Loucy (cell line): Measurements from ENCODE around the gene ASPHD2.

Experiments used
- H2AFZ ChIP-seq: fragments of 200-600 bp; sonication (generic); 2 replicates; pipeline ENCODE4 v1.6.0; 2016; ENCODE audit warnings: antibody characterized with exemption, mild to moderate bottlenecking, low read length, moderate library complexity
- H3F3A ChIP-seq: fragments of 200-600 bp; 2 replicates; pipeline ENCODE4 v1.6.0; 2016; ENCODE audit warnings: antibody characterized with exemption, low read depth, mild to moderate bottlenecking
- H3K27me3 ChIP-seq: fragments of 200-600 bp; sonication (generic); 2 replicates; pipeline ENCODE4 v1.6.1; 2014; ENCODE audit warnings: low read length, mild to moderate bottlenecking; ENCODE audit not compliant: insufficient read depth, poor library complexity, severe bottlenecking
- H3K36me3 ChIP-seq: fragments of 200-600 bp; sonication (generic); 2 replicates; pipeline ENCODE4 v1.6.1; 2016; ENCODE audit warnings: low read length; ENCODE audit not compliant: insufficient read depth
- H3K4me1 ChIP-seq: fragments of 200-600 bp; sonication (generic); 2 replicates; pipeline ENCODE4 v1.5.1; 2014; ENCODE audit warnings: low read length, mild to moderate bottlenecking; ENCODE audit not compliant: insufficient read depth, poor library complexity, severe bottlenecking
- H3K4me2 ChIP-seq: fragments of 200-600 bp; sonication (generic); 2 replicates; pipeline ENCODE4 v1.6.0; 2014; ENCODE audit warnings: antibody characterized with exemption, low read length, low read depth, mild to moderate bottlenecking; ENCODE audit not compliant: poor library complexity, severe bottlenecking
- H3K4me3 ChIP-seq: fragments of 200-600 bp; sonication (generic); 2 replicates; pipeline ENCODE4 v1.5.1; 2014; ENCODE audit warnings: low read length, mild to moderate bottlenecking, mixed read lengths; ENCODE audit not compliant: poor library complexity, severe bottlenecking
- H3K79me2 ChIP-seq: fragments of 200-600 bp; sonication (generic); 2 replicates; pipeline ENCODE4 v1.6.1; 2014; ENCODE audit warnings: low read length; ENCODE audit not compliant: insufficient read depth
- H3K9ac ChIP-seq: fragments of 200-600 bp; sonication (generic); 2 replicates; pipeline ENCODE4 v1.6.0; 2014; ENCODE audit warnings: mild to moderate bottlenecking, low read depth, low read length, moderate library complexity; ENCODE audit not compliant: poor library complexity, severe bottlenecking
- H3K9me2 ChIP-seq: fragments of 200-600 bp; sonication (generic); replicated peaks from 2 replicates; pipeline ENCODE4 v1.6.1; 2016; ENCODE audit warnings: low read depth, low read length, mixed read lengths
- H3K9me3 ChIP-seq: fragments of 200-600 bp; sonication (generic); 2 replicates; pipeline ENCODE4 v1.6.1; 2014; ENCODE audit warnings: mild to moderate bottlenecking, antibody characterized with exemption, low read length, low read depth; ENCODE audit not compliant: insufficient read depth
- H4K20me1 ChIP-seq: fragments of 200-600 bp; sonication (generic); 2 replicates; pipeline ENCODE4 v1.6.0; 2014; ENCODE audit warnings: antibody characterized with exemption, low read length, mild to moderate bottlenecking; ENCODE audit not compliant: insufficient read depth, poor library complexity, severe bottlenecking
- CTCF ChIP-seq: fragments of 200-600 bp; sonication (generic); conservative IDR thresholded peaks from 2 replicates; pipeline ENCODE4 v1.5.1; 2014; ENCODE audit warnings: mild to moderate bottlenecking, antibody characterized with exemption, low read length
- EZH2phosphoT487 ChIP-seq: fragments of 200-600 bp; IDR thresholded peaks from 2 replicates; pipeline ENCODE4 v1.6.1; 2018; ENCODE audit warnings: antibody characterized with exemption, mild to moderate bottlenecking, moderate library complexity, borderline replicate concordance

The ASPHD2 gene

GRCh38 chr22:26464312-26464711, 35.3 kb downstream of the ASPHD2 start:
- TF ChIP-seq EZH2phosphoT487 (no peak), CTCF (no peak)
- Histone ChIP-seq H3K4me2 (no peak overlapping the region), H4K20me1 (peaks cover 13% of the 10 kb centered on the region), H3K79me2 (peaks cover 15% of the 10 kb centered on the region), H3F3A (no peaks in the 10 kb centered on the region), H3K36me3 (peaks cover 73% of the 10 kb centered on the region; the same call in 1 of the 2 replicates), H3K4me1 (no peaks in the 10 kb centered on the region), H3K4me3 (no peak overlapping the region), H3K9ac (no peak overlapping the region), H2AFZ (no peak overlapping the region), H3K9me3 (no peaks in the 10 kb centered on the region), H3K9me2 (no peaks in the 10 kb centered on the region), H3K27me3 (no peaks in the 10 kb centered on the region)

GRCh38 chr22:26466196-26466595, 37.1 kb downstream of the ASPHD2 start:
- H4K20me1 ChIP-seq: peaks cover 4% of the 10 kb centered on the region
- no peak overlapping the region for H3K9ac ChIP-seq
- H3K27me3 ChIP-seq: no peaks in the 10 kb centered on the region
- no peaks in the 10 kb centered on the region for H3K4me1 ChIP-seq
- TF ChIP-seq CTCF: no peak
- TF ChIP-seq EZH2phosphoT487: no peak
- H2AFZ ChIP-seq: no peak overlapping the region
- H3K79me2 ChIP-seq: no peaks in the 10 kb centered on the region
- no peaks in the 10 kb centered on the region for H3F3A ChIP-seq
- peaks cover 79% of the 10 kb centered on the region; the same call in 1 of the 2 replicates for H3K36me3 ChIP-seq
- H3K4me3 ChIP-seq: no peak overlapping the region
- no peaks in the 10 kb centered on the region for H3K9me2 ChIP-seq
- no peak overlapping the region for H3K4me2 ChIP-seq
- no peaks in the 10 kb centered on the region for H3K9me3 ChIP-seq

- H3K4me1 ChIP-seq: peaks cover 10% of the 10 kb centered on the region
- H3K27me3 ChIP-seq: no peaks in the 10 kb centered on the region
- no peaks in the 10 kb centered on the region for H3K9me3 ChIP-seq
- no peak overlapping the region for H3K9ac ChIP-seq
- H3K36me3 ChIP-seq: peaks cover 69% of the 10 kb centered on the region; the same call in 1 of the 2 replicates
- H4K20me1 ChIP-seq: no peaks in the 10 kb centered on the region
- H3K9me2 ChIP-seq: no peaks in the 10 kb centered on the region
- peaks cover 23% of the 10 kb centered on the region for H3K79me2 ChIP-seq
- H3F3A ChIP-seq: no peaks in the 10 kb centered on the region
- H3K4me2 ChIP-seq: no peak overlapping the region
- no peak overlapping the region for H3K4me3 ChIP-seq
- H2AFZ ChIP-seq: no peak overlapping the region
- no peak for TF ChIP-seq EZH2phosphoT487
- no peak for TF ChIP-seq CTCF
These were observed 41.7 kb downstream of the ASPHD2 start for GRCh38 chr22:26470807-26471206.
